ENCODE measurements around the gene KRT17.

KRT17 gene

GRCh38 chr17:41624208-41625101, at the start of gene KRT17:
Gene KRT17 (minus strand): TSS chr17:41624575. CDS start chr17:41624509, 66 bp downstream.
- no peak for DNase-seq

GRCh38 chr17:41672153-41672552, 47.8 kb upstream of the KRT17 start:
- no peak for DNase-seq

GRCh38 chr17:41667280-41668041, 43.1 kb upstream of the KRT17 start:
- DNase-seq, result peak; percentile 56

GRCh38 chr17:41666708-41667279, 42.4 kb upstream of the KRT17 start:
- peak; percentile 74 for DNase-seq

GRCh38 chr17:41666237-41666641, 41.9 kb upstream of the KRT17 start:
- DNase-seq, result peak; percentile 20

- peak; percentile 80 for DNase-seq
These were observed 41.3 kb upstream of the KRT17 start for GRCh38 chr17:41665566-41666236.

- DNase-seq, result no peak
These were observed 40.5 kb upstream of the KRT17 start for GRCh38 chr17:41664587-41665565.

GRCh38 chr17:41664172-41664457, 39.7 kb upstream of the KRT17 start:
- no peak for DNase-seq

GRCh38 chr17:41663451-41664171, 39.2 kb upstream of the KRT17 start:
- DNase-seq, result no peak

- DNase-seq, result no peak
These were observed 35.9 kb upstream of the KRT17 start for GRCh38 chr17:41660221-41660711.

- DNase-seq, result no peak
These were observed 35.2 kb upstream of the KRT17 start for GRCh38 chr17:41659427-41660212.

- no peak for DNase-seq
These were observed 34.5 kb upstream of the KRT17 start for GRCh38 chr17:41658846-41659245.

- no peak for DNase-seq
These were observed 33.6 kb upstream of the KRT17 start for GRCh38 chr17:41657936-41658335.

- no peak for DNase-seq
These were observed 32.9 kb upstream of the KRT17 start for GRCh38 chr17:41657176-41657754.

- DNase-seq, result no peak
These were observed 32.1 kb upstream of the KRT17 start for GRCh38 chr17:41656249-41657023.

- no peak for DNase-seq
These were observed 31.3 kb upstream of the KRT17 start for GRCh38 chr17:41655611-41656111.

GRCh38 chr17:41654678-41655607, 30.6 kb upstream of the KRT17 start:
- no peak for DNase-seq
